Stimulated activated CD4-positive, alpha-beta T cell treated with anti-CD3 and anti-CD28 coated beads, Interleukin-4, amount 100 ng/mL, for 48 hours (primary cell): ENCODE measurements around the gene BUD31.
"Not testable (repeated sequence)": the region's sequence is repeated elsewhere in the genome, so short reads cannot be mapped to it uniquely, and the experiment has no call there.

ENCODE experiments used
- DNase-seq, 2 donors: peaks; one replicate each; pipeline ENCODE4 v3.0.0-alpha.2; 2020; ENCODE audit warnings: low read depth in 2 of 2

The BUD31 gene

GRCh38 chr7:99431756-99432540, 23.2 kb downstream of the BUD31 start:
- DNase-seq: not testable (repeated sequence)

GRCh38 chr7:99433158-99433557, 24.4 kb downstream of the BUD31 start:
- no peak for DNase-seq

- no peak for DNase-seq
Measured at GRCh38 chr7:99437946-99438572, 29.3 kb downstream of the BUD31 start.

- peak; percentile 88 to 92 for DNase-seq
Measured at GRCh38 chr7:99438573-99439480, 30.1 kb downstream of the BUD31 start, which contains the start of the genes CPSF4 and PTCD1. CPSF4 (plus strand) TSS chr7:99438943; CDS start chr7:99439083, 140 bp downstream. PTCD1 (minus strand) TSS chr7:99438798; CDS start chr7:99435242, 3,556 bp downstream.

GRCh38 chr7:99440195-99440594, 31.4 kb downstream of the BUD31 start:
- DNase-seq: no peak

GRCh38 chr7:99446096-99446495, 37.3 kb downstream of the BUD31 start:
- DNase-seq: no peak

- DNase-seq: no peak
Measured at GRCh38 chr7:99447943-99448342, 39.2 kb downstream of the BUD31 start.

GRCh38 chr7:99448855-99449254, 40.1 kb downstream of the BUD31 start:
- no peak for DNase-seq

- no peak for DNase-seq
Measured at GRCh38 chr7:99449326-99449725, 40.6 kb downstream of the BUD31 start.

- DNase-seq: no peak
Measured at GRCh38 chr7:99451936-99452335, 43.2 kb downstream of the BUD31 start.

GRCh38 chr7:99452541-99452940, 43.8 kb downstream of the BUD31 start:
- DNase-seq: no peak

- DNase-seq: no peak
Measured at GRCh38 chr7:99453105-99453504, 44.3 kb downstream of the BUD31 start.

- no peak for DNase-seq
Measured at GRCh38 chr7:99455874-99456273, 47.1 kb downstream of the BUD31 start.

- DNase-seq: no peak
Measured at GRCh38 chr7:99456288-99456687, 47.5 kb downstream of the BUD31 start.

- DNase-seq: no peak
Measured at GRCh38 chr7:99457050-99457649, 48.4 kb downstream of the BUD31 start.

GRCh38 chr7:99457650-99458493, 49.1 kb downstream of the BUD31 start:
- DNase-seq: no peak

- DNase-seq: no peak
Measured at GRCh38 chr7:99459087-99459486, 50.3 kb downstream of the BUD31 start.

- DNase-seq: no peak
Measured at GRCh38 chr7:99460651-99461050, 51.9 kb downstream of the BUD31 start.

GRCh38 chr7:99461221-99461620, 52.5 kb downstream of the BUD31 start:
- DNase-seq: no peak

GRCh38 chr7:99465421-99465768, 56.6 kb downstream of the BUD31 start:
- DNase-seq: no peak
